Psoas muscle (tissue), 8 donors: Measurements from ENCODE around the gene TPRN. TPM values are rescaled to one million over a fixed set of nuclear protein-coding genes. Genes with fewer than 3 reads are reported as not detected.

Experiments
- ATAC-seq, 4 donors: fragments of 200-7000 bp; cut with Tn5 transposase; one replicate each; pipeline ENCODE4 v1.9.1; 2020; ENCODE audit warnings: moderate library complexity in 3 of 4, mild to moderate bottlenecking in 2 of 4
- DNase-seq, 2 donors: peaks; one replicate each; pipeline ENCODE4 v3.0.0-alpha.2; 2020
- H3K27ac ChIP-seq: fragments of 200-600 bp; one replicate; pipeline ENCODE4 v1.8.0; 2022
- H3K27me3 ChIP-seq, 3 donors: fragments of 200-600 bp in 1 of 3; one replicate each; pipeline versions ENCODE4 v1.6.1 to v1.8.0; 2013 to 2022; ENCODE audit warnings: low read length in 2 of 3, mild to moderate bottlenecking in 2 of 3, moderate library complexity in 1 of 3; ENCODE audit not compliant: insufficient read depth in 3 of 3
- H3K36me3 ChIP-seq, 2 donors: fragments of 200-600 bp in 1 of 2; one replicate each; pipeline versions ENCODE4 v1.6.1 to v1.8.0; 2013 to 2022; ENCODE audit warnings: low read depth in 1 of 2, mild to moderate bottlenecking in 1 of 2, moderate library complexity in 1 of 2; ENCODE audit not compliant: insufficient read depth in 1 of 2
- H3K4me1 ChIP-seq: fragments of 200-600 bp; one replicate; pipeline ENCODE4 v1.8.0; 2022
- H3K4me3 ChIP-seq: fragments of 200-600 bp; one replicate; pipeline ENCODE4 v1.8.0; 2022; ENCODE audit warnings: mild to moderate bottlenecking
- H3K9me3 ChIP-seq: fragments of 200-600 bp; one replicate; pipeline ENCODE4 v1.8.0; 2022
- WGBS, 3 donors: extraction: QIAGEN DNeasy Blood & Tissue Kit; methylation state at CpG; one replicate each; pipeline versions ENCODE4 v1.1.6 to v1.1.7; 2013; 5-methylcytosine and 5-hydroxymethylcytosine counted together
- intact Hi-C, 2 donors: fragments of 100-400 bp; cut with DNase I; formaldehyde crosslinking; loops; one replicate each; pipeline versions ENCODE4 v1.11.0 to v1.14.2; 2022
- polyA plus RNA-seq, 3 donors: library from polyadenylated mRNA; stranded (reverse); fragments of 200-250 nt; gene quantifications; one replicate each; pipeline ENCODE4 v1.2.3, GENCODE V29; 2013
- total RNA-seq, 4 donors: library from RNA; stranded (reverse); fragmentation: NEBNext Ultra II Directional in 2 of 4; extraction: Animal tissue kit (Norgen Biotek cat#: 25700) in 2 of 4; gene quantifications; one replicate each; pipeline versions ENCODE4 v1.2.1 to v1.2.4, GENCODE V29; 2021 to 2023
- TF ChIP-seq, protein P1 (sequence below): fragments of 200-600 bp; IDR thresholded peaks from one replicate; pipeline ENCODE4 v1.8.0; 2022; ENCODE audit warnings: antibody characterized with exemption
- donor health status: healthy with polysubstance abuse.
- donor health status: DM: no; HTN: no; CAD: no; lungs with moderate emphysema.
- donor health status: Bipolar disorder and iron deficiency.
- donor health status: healthy.
- donor health status: DM: yes; HTN: yes; CAD: no.
- donor health status: DM: no; HTN: no; CAD: no.
- donor health status: DM: no; HTN: no; CAD: no.
- donor health status: DM: yes; HTN: yes; CAD: no.

Gene TPRN
- total and polyA plus RNA-seq, 7 donors = 3.6 to 11.3 (median 8.6) TPM

DNA sequence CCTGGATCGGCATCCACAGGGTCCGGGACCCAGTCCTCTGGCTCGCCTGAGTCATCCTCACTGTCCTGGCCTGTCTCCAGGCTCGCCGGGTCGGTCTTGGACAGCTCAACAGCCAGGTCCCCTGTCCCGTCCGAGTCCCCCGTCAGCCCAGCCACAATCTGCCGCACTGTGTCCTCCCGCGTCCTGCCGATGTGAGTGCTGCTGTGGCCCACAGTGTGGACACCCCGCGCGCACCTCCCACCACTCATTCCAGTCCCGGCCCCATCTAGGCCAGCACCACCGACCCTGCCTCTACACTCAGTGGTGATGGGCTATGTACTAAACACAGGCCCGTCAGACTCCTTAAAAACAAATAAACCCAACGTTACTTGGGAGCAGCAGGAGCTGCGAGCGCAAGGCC lies 18.9 kb downstream of the TPRN start:
- DNase-seq (no peak), ATAC-seq (no peak)
- no peak overlapping the region for H3K4me3 ChIP-seq
- H3K27ac ChIP-seq = no peak overlapping the region
- intact Hi-C loops = no loop called here
- peaks cover 3 to 87% of the 10 kb centered on the region in 2 donors for H3K36me3 ChIP-seq
- TF ChIP-seq, protein P1, sequence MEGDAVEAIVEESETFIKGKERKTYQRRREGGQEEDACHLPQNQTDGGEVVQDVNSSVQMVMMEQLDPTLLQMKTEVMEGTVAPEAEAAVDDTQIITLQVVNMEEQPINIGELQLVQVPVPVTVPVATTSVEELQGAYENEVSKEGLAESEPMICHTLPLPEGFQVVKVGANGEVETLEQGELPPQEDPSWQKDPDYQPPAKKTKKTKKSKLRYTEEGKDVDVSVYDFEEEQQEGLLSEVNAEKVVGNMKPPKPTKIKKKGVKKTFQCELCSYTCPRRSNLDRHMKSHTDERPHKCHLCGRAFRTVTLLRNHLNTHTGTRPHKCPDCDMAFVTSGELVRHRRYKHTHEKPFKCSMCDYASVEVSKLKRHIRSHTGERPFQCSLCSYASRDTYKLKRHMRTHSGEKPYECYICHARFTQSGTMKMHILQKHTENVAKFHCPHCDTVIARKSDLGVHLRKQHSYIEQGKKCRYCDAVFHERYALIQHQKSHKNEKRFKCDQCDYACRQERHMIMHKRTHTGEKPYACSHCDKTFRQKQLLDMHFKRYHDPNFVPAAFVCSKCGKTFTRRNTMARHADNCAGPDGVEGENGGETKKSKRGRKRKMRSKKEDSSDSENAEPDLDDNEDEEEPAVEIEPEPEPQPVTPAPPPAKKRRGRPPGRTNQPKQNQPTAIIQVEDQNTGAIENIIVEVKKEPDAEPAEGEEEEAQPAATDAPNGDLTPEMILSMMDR = no peak
- no peaks in the 10 kb centered on the region for H3K27me3 ChIP-seq
- no peaks in the 10 kb centered on the region for H3K9me3 ChIP-seq
- H3K4me1 ChIP-seq = peaks cover 11% of the 10 kb centered on the region
- WGBS, 3 donors = 93 to 95% (median 94%) methylated on average over 22 of the region's 22 CpGs

DNA sequence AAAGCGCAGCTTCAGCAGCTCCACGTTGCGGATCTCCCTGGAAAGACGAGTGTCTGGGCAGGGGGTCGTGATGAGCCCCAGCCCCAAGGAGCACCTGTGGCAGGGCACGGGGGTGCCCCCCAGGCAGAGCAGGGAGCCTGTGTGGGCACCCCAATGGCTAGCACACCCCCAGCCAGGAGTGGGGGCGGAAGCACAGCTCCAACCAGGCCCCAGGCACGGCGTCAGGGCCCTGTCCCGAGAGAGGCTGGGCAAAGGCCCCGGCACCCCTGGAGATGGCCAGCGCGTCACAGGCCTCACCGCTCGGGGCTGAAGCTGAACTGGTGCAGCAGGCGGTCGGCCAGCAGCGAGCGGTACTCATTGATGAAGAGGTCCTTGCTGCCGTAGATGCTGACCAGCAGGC lies 20.1 kb downstream of the TPRN start:
- WGBS, 3 donors = 93 to 95% (median 93%) methylated on average over 20 of the region's 20 CpGs
- no peak for DNase-seq
- no peak overlapping the region for H3K27ac ChIP-seq
- intact Hi-C loops = no loop called here
- H3K36me3 ChIP-seq = peaks cover 3 to 81% of the 10 kb centered on the region in 2 donors
- H3K9me3 ChIP-seq = no peaks in the 10 kb centered on the region
- TF ChIP-seq, protein P1 = no peak
- no peak overlapping the region for H3K4me3 ChIP-seq
- no peaks in the 10 kb centered on the region for H3K4me1 ChIP-seq
- no peak for ATAC-seq
- H3K27me3 ChIP-seq = no peaks in the 10 kb centered on the region

DNA sequence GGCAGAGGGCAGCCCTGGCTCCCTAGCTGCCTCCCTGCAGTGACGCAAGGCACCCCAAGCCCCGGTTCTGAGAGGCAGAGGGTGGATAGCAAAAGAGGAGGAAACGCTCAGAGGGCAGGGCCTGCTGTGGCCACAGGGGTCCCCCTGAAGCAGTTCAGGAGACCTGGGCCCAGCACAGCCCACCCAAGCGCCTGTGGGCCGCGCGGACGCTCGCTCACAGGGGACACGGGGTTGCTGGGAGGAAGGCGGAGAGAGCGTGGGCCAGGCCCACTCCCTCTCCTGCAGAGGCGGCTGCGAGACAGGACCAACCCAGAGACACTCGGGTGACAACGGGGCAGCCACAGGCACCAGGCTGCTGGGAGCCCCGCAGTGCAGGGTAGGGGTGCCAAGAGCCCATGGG lies 20.8 kb downstream of the TPRN start:
- ATAC-seq = no peak
- Histone ChIP-seq H3K36me3 (peaks cover 3 to 74% of the 10 kb centered on the region in 2 donors), H3K9me3 (no peaks in the 10 kb centered on the region), H3K4me3 (no peak overlapping the region), H3K27me3 (no peaks in the 10 kb centered on the region), H3K4me1 (no peaks in the 10 kb centered on the region), H3K27ac (no peak overlapping the region)
- TF ChIP-seq, protein P1 = no peak
- DNase-seq = no peak
- 92 to 96% (median 95%) methylated on average over 10 to 17 of the region's 17 CpGs for WGBS, 3 donors
- intact Hi-C loops = no loop called here

DNA sequence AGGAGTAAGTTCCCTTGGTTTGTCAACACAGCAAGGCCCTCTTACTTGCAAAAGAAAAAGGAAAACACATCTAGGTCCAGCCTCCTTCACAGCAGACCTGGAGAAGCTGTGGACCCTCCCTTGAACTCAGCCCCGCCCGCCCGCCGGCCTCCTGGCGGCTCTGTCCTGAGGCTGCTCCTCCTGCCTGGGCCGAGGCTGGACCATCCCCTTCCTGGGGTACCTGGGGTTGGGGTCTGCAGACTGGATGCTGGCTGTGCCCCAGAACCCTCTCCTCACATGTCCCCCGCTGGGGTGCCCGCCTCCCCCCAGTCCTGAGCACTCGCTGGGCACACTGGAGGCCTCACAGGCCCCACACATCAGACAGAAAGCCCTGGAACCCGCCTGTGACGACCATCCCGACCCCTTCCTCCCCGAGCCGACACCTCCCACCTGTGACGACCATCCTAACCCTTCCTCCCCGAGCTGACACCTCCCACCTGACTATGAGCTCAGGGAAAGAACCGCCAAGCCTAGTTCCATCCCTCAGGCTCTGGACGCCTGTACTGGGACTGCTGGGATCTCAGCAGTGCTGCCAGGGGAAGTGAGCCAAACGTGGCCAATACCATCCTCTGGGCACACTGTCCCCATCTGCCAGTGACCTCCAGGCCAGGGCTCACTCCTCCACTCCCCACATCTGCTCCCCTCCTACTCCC lies 21.5 kb downstream of the TPRN start:
- H3K4me1 ChIP-seq = no peaks in the 10 kb centered on the region
- WGBS, 3 donors = 87 to 88% (median 88%) methylated on average over 19 of the region's 19 CpGs
- ATAC-seq (no peak), DNase-seq (no peak)
- H3K27ac ChIP-seq = no peak overlapping the region
- H3K4me3 ChIP-seq = no peak overlapping the region
- TF ChIP-seq, protein P1 = no peak
- intact Hi-C loops = no loop called here
- no peaks in the 10 kb centered on the region for H3K27me3 ChIP-seq
- H3K36me3 ChIP-seq = peaks cover 3 to 72% of the 10 kb centered on the region in 2 donors
- no peaks in the 10 kb centered on the region for H3K9me3 ChIP-seq
